Kidney (tissue), 14 donors: Measurements from ENCODE around the gene CRYBG1. TPM values are rescaled to one million over a fixed set of nuclear protein-coding genes. Genes with fewer than 3 reads are reported as not detected.

Experiments used
- DNase-seq, 5 donors: peaks; one replicate each; pipeline ENCODE4 v3.0.0-alpha.2; 2013 to 2020
- FAIRE-seq: peaks from 2 replicates; lab custom pipeline; 2012; peaks lifted over from hg19 to GRCh38; lab: Jason Lieb, UNC
- H3K27ac ChIP-seq, 2 donors: one replicate each; pipeline ENCODE4 v1.7.0; 2013; ENCODE audit warnings: low read depth in 2 of 2, low read length in 2 of 2, inconsistent platforms in 1 of 2
- H3K27me3 ChIP-seq: one replicate; pipeline ENCODE4 v1.7.1; 2013; ENCODE audit warnings: low read length, inconsistent platforms; ENCODE audit not compliant: control insufficient read depth, insufficient read depth
- H3K36me3 ChIP-seq, 3 donors: one replicate each; pipeline versions ENCODE4 v1.7.0 to v1.7.1; 2013; ENCODE audit warnings: low read length in 3 of 3, control low read depth in 1 of 3, inconsistent platforms in 1 of 3; ENCODE audit not compliant: insufficient read depth in 3 of 3, control insufficient read depth in 2 of 3
- H3K4me1 ChIP-seq, 3 donors: one replicate each; pipeline versions ENCODE4 v1.7.0 to v1.7.1; 2013; ENCODE audit warnings: low read length in 3 of 3, inconsistent platforms in 1 of 3, low read depth in 1 of 3; ENCODE audit not compliant: control insufficient read depth in 2 of 3, insufficient read depth in 2 of 3
- H3K4me3 ChIP-seq, 3 donors: one replicate each; pipeline versions ENCODE4 v1.7.0 to v1.8.1; 2013; ENCODE audit warnings: low read length in 3 of 3, control low read depth in 1 of 3, inconsistent platforms in 1 of 3
- H3K9ac ChIP-seq, 3 donors: one replicate each; pipeline versions ENCODE4 v1.7.0 to v1.7.1; 2013; ENCODE audit warnings: low read length in 3 of 3, control low read depth in 1 of 3, inconsistent platforms in 1 of 3
- H3K9me3 ChIP-seq, 3 donors: one replicate each; pipeline versions ENCODE4 v1.7.0 to v1.7.1; 2013; ENCODE audit warnings: low read length in 3 of 3, control low read depth in 1 of 3, inconsistent platforms in 1 of 3; ENCODE audit not compliant: control insufficient read depth in 2 of 3, insufficient read depth in 1 of 3
- CTCF ChIP-seq: IDR thresholded peaks from 3 replicates; pipeline ENCODE4 v1.5.1; 2012; ENCODE audit warnings: mild to moderate bottlenecking, moderate library complexity, borderline replicate concordance; ENCODE audit not compliant: insufficient read depth; ENCODE audit errors: extremely low read depth
- intact Hi-C: fragments of 100-400 bp; cut with DNase I; formaldehyde crosslinking; loops from one replicate; pipeline ENCODE4 v1.11.1; 2022
- polyA plus RNA-seq: library from polyadenylated mRNA; stranded (reverse); fragments of 350-450 nt; fragmentation: Illumina TruSeq; extraction: RNeasy Lipid Tissue Mini Kit (QIAGEN cat#74804); gene quantifications from one replicate; pipeline ENCODE4 v1.2.3, GENCODE V29; 2014; ENCODE audit warnings: low read depth, low replicate concordance; ENCODE audit not compliant: insufficient read depth
- total RNA-seq: library from RNA; stranded (reverse); fragmentation: NEBNext Ultra II Directional; extraction: Animal tissue kit (Norgen Biotek cat#: 25700); gene quantifications from one replicate; pipeline ENCODE4 v1.2.1, GENCODE V29; 2021
- donor health status: control.
- donor health status: control.
- donor health status: control.
- donor health status: control.
- donor health status: control.
- donor health status: DM: yes; HTN: yes; CAD: no.
- donor health status: Normal renal cell carcinoma (clear cell type).

Gene CRYBG1
- total and polyA plus RNA-seq, 2 donors from 2014 or later = 7.0 to 32.6 TPM

- no peak for DNase-seq
- Histone ChIP-seq H3K36me3 (no peaks in the 10 kb centered on the region), H3K9me3 (no peaks in the 10 kb centered on the region), H3K4me3 (no peak overlapping the region), H3K9ac (no peak overlapping the region), H3K27me3 (no peaks in the 10 kb centered on the region), H3K27ac (no peak overlapping the region), H3K4me1 (peaks cover 0 to 6% (median 5%) of the 10 kb centered on the region in 3 donors)
- intact Hi-C loops = no loop called here
- no peak for FAIRE-seq
- no peak for TF ChIP-seq CTCF
Measured at GRCh38 chr6:106415921-106416320, 55.4 kb downstream of the CRYBG1 start.

- Histone ChIP-seq H3K27me3 (no peaks in the 10 kb centered on the region), H3K27ac (no peak overlapping the region), H3K4me3 (no peak overlapping the region), H3K9me3 (no peaks in the 10 kb centered on the region), H3K4me1 (no peaks in the 10 kb centered on the region), H3K36me3 (no peaks in the 10 kb centered on the region), H3K9ac (no peak overlapping the region)
- FAIRE-seq = no peak
- no peak for TF ChIP-seq CTCF
- DNase-seq = peak in 3 of 5 donors; percentile 14 to 61 (median 19)
- intact Hi-C loops = no loop called here
Measured at GRCh38 chr6:106417572-106418147, 57.1 kb downstream of the CRYBG1 start.

- Histone ChIP-seq H3K9me3 (no peaks in the 10 kb centered on the region), H3K27me3 (no peaks in the 10 kb centered on the region), H3K4me1 (no peaks in the 10 kb centered on the region), H3K4me3 (no peak overlapping the region), H3K27ac (no peak overlapping the region), H3K36me3 (no peaks in the 10 kb centered on the region), H3K9ac (no peak overlapping the region)
- FAIRE-seq (no peak), DNase-seq (no peak)
- no peak for TF ChIP-seq CTCF
- intact Hi-C loops = no loop called here
Measured at GRCh38 chr6:106419900-106420613, 59.5 kb downstream of the CRYBG1 start.
